ENCODE measurements around the gene PPP2R3C. TPM values are rescaled to one million over a fixed set of nuclear protein-coding genes. Genes with fewer than 3 reads are reported as not detected.
"Not testable (repeated sequence)": the region's sequence is repeated elsewhere in the genome, so short reads cannot be mapped to it uniquely, and the experiment has no call there.

PPP2R3C gene
- total RNA-seq, 1 donor: 51.1 TPM

- peak; percentile 15 for DNase-seq (ENCODE audit: low read depth)
- peak overlapping the region; percentile 91 for H3K4me3 ChIP-seq (ENCODE audit: low read depth, low read length)
- peak; percentile 4 for TF ChIP-seq CTCF (IDR thresholded peaks at IDR 0.05; ENCODE audit: insufficient read depth, low read length)
These were observed 74.8 kb downstream of the PPP2R3C start for GRCh38 chr14:35046751-35047536.

GRCh38 chr14:35046048-35046750, 75.6 kb downstream of the PPP2R3C start, which contains the start of gene FAM177A1:
Gene FAM177A1, plus strand, starts transcription at chr14:35046272. Its CDS starts 192 bp downstream, at chr14:35046464.
- DNase-seq (ENCODE audit: low read depth): peak; percentile 94

GRCh38 chr14:35045798-35046047, 76.1 kb downstream of the PPP2R3C start:
- peak overlapping the region; percentile 91 for H3K4me3 ChIP-seq (ENCODE audit: low read depth, low read length)

More at GRCh38 chr14:35046048-35046750, 75.6 kb downstream of the PPP2R3C start, which contains the start of gene FAM177A1:
- no peak for TF ChIP-seq CTCF (IDR thresholded peaks at IDR 0.05; ENCODE audit: insufficient read depth, low read length)
- peak within 1 kb of the TSS; percentile 91 for H3K4me3 ChIP-seq (ENCODE audit: low read depth, low read length)

GRCh38 chr14:35044939-35045797, 76.6 kb downstream of the PPP2R3C start:
- no peak for TF ChIP-seq CTCF (IDR thresholded peaks at IDR 0.05; ENCODE audit: insufficient read depth, low read length)
- H3K4me3 ChIP-seq (ENCODE audit: low read depth, low read length): peak overlapping the region; percentile 91
- peak; percentile 71 for DNase-seq (ENCODE audit: low read depth)

More at GRCh38 chr14:35045798-35046047, 76.1 kb downstream of the PPP2R3C start:
- no peak for DNase-seq (ENCODE audit: low read depth)
- no peak for TF ChIP-seq CTCF (IDR thresholded peaks at IDR 0.05; ENCODE audit: insufficient read depth, low read length)

GRCh38 chr14:35043046-35043445, 78.7 kb downstream of the PPP2R3C start:
- TF ChIP-seq CTCF (IDR thresholded peaks at IDR 0.05; ENCODE audit: insufficient read depth, low read length): no peak
- DNase-seq (ENCODE audit: low read depth): no peak
- H3K4me3 ChIP-seq (ENCODE audit: low read depth, low read length): no peak overlapping the region

- no peak overlapping the region for H3K4me3 ChIP-seq (ENCODE audit: low read depth, low read length)
- no peak for DNase-seq (ENCODE audit: low read depth)
- TF ChIP-seq CTCF (IDR thresholded peaks at IDR 0.05; ENCODE audit: insufficient read depth, low read length): no peak
These were observed 79.2 kb downstream of the PPP2R3C start for GRCh38 chr14:35042632-35043031.

- H3K4me3 ChIP-seq (ENCODE audit: low read depth, low read length); DNase-seq (ENCODE audit: low read depth): not testable (repeated sequence)
These were observed 83.5 kb downstream of the PPP2R3C start for GRCh38 chr14:35038312-35038711.
